Parathyroid adenoma (tissue), 2 donors: ENCODE measurements around the gene TMEM134.

Experiments
- H2AFZ ChIP-seq: fragments of 300-600 bp; sonication (generic); one replicate; pipeline ENCODE4 v1.7.0; 2017; ENCODE audit warnings: antibody characterized with exemption, mild to moderate bottlenecking
- H3K27ac ChIP-seq: fragments of 300-600 bp; sonication (generic); one replicate; pipeline ENCODE4 v1.7.0; 2017
- H3K27me3 ChIP-seq: fragments of 300-600 bp; sonication (generic); one replicate; pipeline ENCODE4 v1.7.0; 2017; ENCODE audit warnings: low read length; ENCODE audit not compliant: control insufficient read depth, insufficient read depth
- H3K36me3 ChIP-seq: fragments of 300-600 bp; sonication (generic); one replicate; pipeline ENCODE4 v1.7.0; 2017; ENCODE audit warnings: low read length; ENCODE audit not compliant: control insufficient read depth, insufficient read depth
- H3K4me1 ChIP-seq: fragments of 300-600 bp; sonication (generic); one replicate; pipeline ENCODE4 v1.7.0; 2017; ENCODE audit warnings: control low read depth
- H3K4me2 ChIP-seq: fragments of 300-600 bp; sonication (generic); one replicate; pipeline ENCODE4 v1.7.0; 2017; ENCODE audit warnings: low read length
- H3K4me3 ChIP-seq: fragments of 300-600 bp; sonication (generic); one replicate; pipeline ENCODE4 v1.7.0; 2017; ENCODE audit warnings: low read depth, low read length
- H3K79me2 ChIP-seq: fragments of 300-600 bp; sonication (generic); one replicate; pipeline ENCODE4 v1.7.0; 2017; ENCODE audit warnings: control low read depth
- H3K9ac ChIP-seq: fragments of 300-600 bp; sonication (generic); one replicate; pipeline ENCODE4 v1.7.0; 2017; ENCODE audit warnings: mild to moderate bottlenecking
- H3K9me3 ChIP-seq: fragments of 300-600 bp; sonication (generic); one replicate; pipeline ENCODE4 v1.7.0; 2017; ENCODE audit warnings: low read length; ENCODE audit not compliant: control insufficient read depth
- TF ChIP-seq, protein P1 (sequence below): fragments of 300-600 bp; sonication (generic); IDR thresholded peaks from one replicate; pipeline ENCODE4 v1.7.0; 2017; ENCODE audit warnings: antibody characterized with exemption, mild to moderate bottlenecking
- donor health status: primary hyperparathyroidism.

The TMEM134 gene

DNA sequence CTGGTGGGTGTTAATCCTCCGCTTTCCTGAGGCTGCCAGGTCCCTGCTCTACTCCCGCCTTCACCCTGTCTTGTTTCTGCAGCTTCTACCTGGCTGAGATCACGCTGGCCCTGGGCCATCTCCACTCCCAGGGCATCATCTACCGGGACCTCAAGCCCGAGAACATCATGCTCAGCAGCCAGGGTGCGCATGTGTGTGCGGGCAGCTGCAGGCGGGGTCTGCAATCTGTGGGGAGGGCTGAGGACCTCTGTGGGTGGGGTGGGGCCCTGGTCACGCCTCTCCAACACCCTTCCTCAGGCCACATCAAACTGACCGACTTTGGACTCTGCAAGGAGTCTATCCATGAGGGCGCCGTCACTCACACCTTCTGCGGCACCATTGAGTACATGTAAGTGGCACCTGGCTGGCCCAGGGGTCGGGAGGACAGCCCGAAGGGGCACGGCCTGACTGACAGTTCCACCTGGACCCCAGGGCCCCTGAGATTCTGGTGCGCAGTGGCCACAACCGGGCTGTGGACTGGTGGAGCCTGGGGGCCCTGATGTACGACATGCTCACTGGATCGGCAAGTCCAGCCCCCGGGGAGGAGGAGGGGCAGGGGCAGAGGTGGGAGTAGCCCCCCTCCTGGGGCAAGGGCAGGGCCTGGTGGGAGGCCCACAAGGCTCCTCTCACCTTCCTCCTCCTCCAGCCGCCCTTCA is 36.2 kb downstream of the TMEM134 start:
- no peak overlapping the region for H2AFZ ChIP-seq
- H3K79me2 ChIP-seq = peaks cover 10% of the 10 kb centered on the region
- no peak overlapping the region for H3K4me2 ChIP-seq
- H3K9ac ChIP-seq = no peak overlapping the region
- H3K27ac ChIP-seq = no peak overlapping the region
- no peaks in the 10 kb centered on the region for H3K27me3 ChIP-seq
- H3K9me3 ChIP-seq = no peaks in the 10 kb centered on the region
- H3K36me3 ChIP-seq = no peaks in the 10 kb centered on the region
- TF ChIP-seq, protein P1, sequence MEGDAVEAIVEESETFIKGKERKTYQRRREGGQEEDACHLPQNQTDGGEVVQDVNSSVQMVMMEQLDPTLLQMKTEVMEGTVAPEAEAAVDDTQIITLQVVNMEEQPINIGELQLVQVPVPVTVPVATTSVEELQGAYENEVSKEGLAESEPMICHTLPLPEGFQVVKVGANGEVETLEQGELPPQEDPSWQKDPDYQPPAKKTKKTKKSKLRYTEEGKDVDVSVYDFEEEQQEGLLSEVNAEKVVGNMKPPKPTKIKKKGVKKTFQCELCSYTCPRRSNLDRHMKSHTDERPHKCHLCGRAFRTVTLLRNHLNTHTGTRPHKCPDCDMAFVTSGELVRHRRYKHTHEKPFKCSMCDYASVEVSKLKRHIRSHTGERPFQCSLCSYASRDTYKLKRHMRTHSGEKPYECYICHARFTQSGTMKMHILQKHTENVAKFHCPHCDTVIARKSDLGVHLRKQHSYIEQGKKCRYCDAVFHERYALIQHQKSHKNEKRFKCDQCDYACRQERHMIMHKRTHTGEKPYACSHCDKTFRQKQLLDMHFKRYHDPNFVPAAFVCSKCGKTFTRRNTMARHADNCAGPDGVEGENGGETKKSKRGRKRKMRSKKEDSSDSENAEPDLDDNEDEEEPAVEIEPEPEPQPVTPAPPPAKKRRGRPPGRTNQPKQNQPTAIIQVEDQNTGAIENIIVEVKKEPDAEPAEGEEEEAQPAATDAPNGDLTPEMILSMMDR = no peak
- H3K4me1 ChIP-seq = no peaks in the 10 kb centered on the region
- H3K4me3 ChIP-seq = no peak overlapping the region

- no peak overlapping the region for H3K9ac ChIP-seq
- no peaks in the 10 kb centered on the region for H3K9me3 ChIP-seq
- H3K79me2 ChIP-seq = peaks cover 10% of the 10 kb centered on the region
- TF ChIP-seq, protein P1 = no peak
- H3K27me3 ChIP-seq = no peaks in the 10 kb centered on the region
- no peak overlapping the region for H2AFZ ChIP-seq
- H3K4me1 ChIP-seq = no peaks in the 10 kb centered on the region
- H3K36me3 ChIP-seq = no peaks in the 10 kb centered on the region
- no peak overlapping the region for H3K27ac ChIP-seq
- H3K4me3 ChIP-seq = no peak overlapping the region
- no peak overlapping the region for H3K4me2 ChIP-seq
Observed at GRCh38 chr11:67431346-67432249, 37.5 kb downstream of the TMEM134 start.

DNA sequence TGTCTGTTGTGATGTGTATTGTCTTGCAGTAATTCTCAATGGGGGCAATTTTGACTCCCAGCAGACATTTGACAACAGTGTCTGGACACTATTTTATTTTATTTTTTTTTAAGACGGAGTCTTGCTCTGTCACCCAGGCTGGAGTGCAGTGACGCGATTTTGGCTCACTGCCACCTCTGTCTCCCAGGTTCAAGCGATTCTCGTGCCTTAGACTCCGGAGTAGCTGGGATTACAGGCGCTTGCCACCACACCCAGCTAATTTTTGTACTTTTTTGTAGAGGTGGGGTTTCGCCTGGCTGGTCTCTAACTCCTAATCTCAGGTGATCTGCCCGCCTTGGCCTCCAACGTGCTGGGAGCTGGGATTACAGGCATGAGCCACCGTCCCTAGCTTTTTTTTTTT is 39.3 kb downstream of the TMEM134 start:
- H3K4me1 ChIP-seq = no peaks in the 10 kb centered on the region
- H3K27me3 ChIP-seq = no peaks in the 10 kb centered on the region
- peaks cover 10% of the 10 kb centered on the region for H3K79me2 ChIP-seq
- H3K36me3 ChIP-seq = no peaks in the 10 kb centered on the region
- TF ChIP-seq, protein P1 = no peak
- H3K9me3 ChIP-seq = no peaks in the 10 kb centered on the region
- H3K27ac ChIP-seq = no peak overlapping the region
- no peak overlapping the region for H3K4me2 ChIP-seq
- H3K4me3 ChIP-seq = no peak overlapping the region
- H3K9ac ChIP-seq = no peak overlapping the region
- no peak overlapping the region for H2AFZ ChIP-seq

DNA sequence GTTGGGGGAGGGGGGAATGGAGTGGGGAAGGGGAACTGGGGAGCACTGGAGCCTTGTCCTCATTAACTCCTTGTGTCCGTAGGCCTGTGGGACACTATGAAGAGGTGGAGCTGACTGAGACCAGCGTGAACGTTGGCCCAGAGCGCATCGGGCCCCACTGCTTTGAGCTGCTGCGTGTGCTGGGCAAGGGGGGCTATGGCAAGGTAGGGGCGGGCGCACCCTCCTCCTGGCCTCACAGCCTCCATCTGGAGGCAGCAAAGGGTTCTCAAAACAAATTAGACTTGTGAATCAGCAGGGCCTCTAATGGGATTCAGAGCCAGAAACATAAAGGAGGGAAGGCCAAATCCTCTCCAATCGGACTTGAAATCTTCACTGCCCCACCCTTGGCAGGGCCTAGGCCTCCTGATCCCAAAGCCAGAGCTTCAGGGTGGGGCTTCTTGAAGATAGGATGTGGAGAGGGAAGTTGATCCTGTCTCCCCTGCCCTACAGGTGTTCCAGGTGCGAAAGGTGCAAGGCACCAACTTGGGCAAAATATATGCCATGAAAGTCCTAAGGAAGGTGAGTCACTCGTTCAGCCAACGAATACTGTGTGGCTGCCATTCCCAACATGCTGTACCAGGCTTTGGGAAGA is 39.9 kb downstream of the TMEM134 start:
- Histone ChIP-seq H3K27me3 (no peaks in the 10 kb centered on the region), H3K36me3 (no peaks in the 10 kb centered on the region), H3K9me3 (no peaks in the 10 kb centered on the region), H3K27ac (peak overlapping the region; percentile 71), H3K9ac (peak overlapping the region; percentile 59), H3K4me3 (peak overlapping the region; percentile 64), H3K79me2 (peaks cover 10% of the 10 kb centered on the region), H3K4me2 (peak overlapping the region; percentile 94), H3K4me1 (no peaks in the 10 kb centered on the region), H2AFZ (no peak overlapping the region)
- TF ChIP-seq, protein P1 = no peak
